ENCODE results near the gene GALNT14. TPM values are rescaled to one million over a fixed set of nuclear protein-coding genes. Genes with fewer than 3 reads are reported as not detected.

The GALNT14 gene
- total and polyA plus RNA-seq, 9 of the 15 experiments (the other 6 are each of a cell fraction or from before 2014, with no cell fraction given), result 0.11 TPM; not detected in 8

DNA sequence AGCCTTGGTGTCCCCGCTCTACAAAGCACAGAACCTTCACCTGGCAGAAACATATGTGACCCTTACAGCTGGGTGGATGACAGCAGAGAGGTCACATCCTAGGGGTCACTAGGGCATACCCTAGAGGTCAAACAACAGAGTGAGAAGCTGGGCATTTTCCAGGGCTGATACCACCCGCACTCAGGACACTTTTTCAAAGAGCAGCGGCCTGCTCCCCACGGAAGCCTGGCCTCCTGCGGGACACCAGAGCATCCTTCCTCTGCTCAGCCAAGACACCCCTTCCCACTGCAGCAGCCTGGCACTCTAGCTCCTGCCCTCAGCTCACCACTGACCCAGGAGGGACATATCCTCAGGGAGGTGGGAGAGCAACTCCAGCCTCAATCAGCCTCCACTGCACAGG lies 86.0 kb downstream of the GALNT14 start:
- Histone ChIP-seq H3K27ac (ENCODE audit: extremely low read depth, low read depth, low read length) (no peak overlapping the region), H3K27me3 (ENCODE audit: control insufficient read depth in 2 of 2, insufficient read depth in 2 of 2, low read length in 2 of 2) (peaks cover 0 to 37% of the 10 kb centered on the region in 2 experiments; a peak in 3 of 5 replicates), H3K79me2 (ENCODE audit: control insufficient read depth, insufficient read depth, low read length) (no peaks in the 10 kb centered on the region), H3K9me1 (ENCODE audit: control insufficient read depth, insufficient read depth, low read length) (peaks cover 3% of the 10 kb centered on the region), H4K20me1 (replicated peaks; ENCODE audit: control insufficient read depth, insufficient read depth, low read length) (no peaks in the 10 kb centered on the region; the same call in 1 of the 2 replicates), H3K36me3 (ENCODE audit: control insufficient read depth, insufficient read depth, low read length) (no peaks in the 10 kb centered on the region), H3K4me1 (replicated peaks in 1 of 2; ENCODE audit: control insufficient read depth in 2 of 2, insufficient read depth in 2 of 2, low read length in 2 of 2) (no peaks in the 10 kb centered on the region), H3K9me3 (replicated peaks; ENCODE audit: control insufficient read depth, insufficient read depth, low read depth, low read length) (no peaks in the 10 kb centered on the region), H3K4me2 (ENCODE audit: insufficient read depth, low read length) (no peak overlapping the region), H3K9ac (ENCODE audit: insufficient read depth in 1 of 2, low read depth in 2 of 2, low read length in 2 of 2) (no peak overlapping the region; a peak in 1 of 4 replicates), H3K4me3 (no peak overlapping the region), H2AFZ (ENCODE audit: low read depth, low read length) (no peak overlapping the region)
- 0% methylated on average over 4 of the region's 5 CpGs for WGBS (ENCODE audit: insufficient coverage, low coverage, missing lambda C conversion rate)
- BruUV-seq (replicated peaks), result no TSS peak
- CTCF ChIA-PET (ENCODE audit: low intra/inter-chr PET ratio), result no interaction called here
- TF ChIP-seq CREBBP (IDR thresholded peaks at IDR 0.05; ENCODE audit: low read depth, low read length) (no peak), ZNF583 (CRISPR knock-in tag; IDR thresholded peaks at IDR 0.05) (no peak), ARID2 (IDR thresholded peaks at IDR 0.05) (no peak), FIP1L1 (IDR thresholded peaks at IDR 0.05; ENCODE audit: low read depth, low read length, poor library complexity, severe bottlenecking) (no peak)
- TF ChIP-seq, protein P1, sequence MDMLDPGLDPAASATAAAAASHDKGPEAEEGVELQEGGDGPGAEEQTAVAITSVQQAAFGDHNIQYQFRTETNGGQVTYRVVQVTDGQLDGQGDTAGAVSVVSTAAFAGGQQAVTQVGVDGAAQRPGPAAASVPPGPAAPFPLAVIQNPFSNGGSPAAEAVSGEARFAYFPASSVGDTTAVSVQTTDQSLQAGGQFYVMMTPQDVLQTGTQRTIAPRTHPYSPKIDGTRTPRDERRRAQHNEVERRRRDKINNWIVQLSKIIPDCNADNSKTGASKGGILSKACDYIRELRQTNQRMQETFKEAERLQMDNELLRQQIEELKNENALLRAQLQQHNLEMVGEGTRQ (CRISPR knock-in tag; IDR thresholded peaks at IDR 0.05), result no peak
- TF ChIP-seq, protein P2, sequence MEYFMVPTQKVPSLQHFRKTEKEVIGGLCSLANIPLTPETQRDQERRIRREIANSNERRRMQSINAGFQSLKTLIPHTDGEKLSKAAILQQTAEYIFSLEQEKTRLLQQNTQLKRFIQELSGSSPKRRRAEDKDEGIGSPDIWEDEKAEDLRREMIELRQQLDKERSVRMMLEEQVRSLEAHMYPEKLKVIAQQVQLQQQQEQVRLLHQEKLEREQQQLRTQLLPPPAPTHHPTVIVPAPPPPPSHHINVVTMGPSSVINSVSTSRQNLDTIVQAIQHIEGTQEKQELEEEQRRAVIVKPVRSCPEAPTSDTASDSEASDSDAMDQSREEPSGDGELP (CRISPR knock-in tag; IDR thresholded peaks at IDR 0.05; ENCODE audit: borderline replicate concordance), result no peak
- in situ Hi-C loops (cut with MboI), result no loop called here
- intact Hi-C loops (cut with micrococcal nuclease), result no loop called here
- ATAC-seq (no peak), FAIRE-seq (no peak), DNase-seq (ENCODE audit: extremely low read depth in 1 of 4, low spot score in 3 of 4) (no peak)
- POLR2A ChIA-PET, result no interaction called here
